ENCODE results near the gene ATP6V0B.

DNA sequence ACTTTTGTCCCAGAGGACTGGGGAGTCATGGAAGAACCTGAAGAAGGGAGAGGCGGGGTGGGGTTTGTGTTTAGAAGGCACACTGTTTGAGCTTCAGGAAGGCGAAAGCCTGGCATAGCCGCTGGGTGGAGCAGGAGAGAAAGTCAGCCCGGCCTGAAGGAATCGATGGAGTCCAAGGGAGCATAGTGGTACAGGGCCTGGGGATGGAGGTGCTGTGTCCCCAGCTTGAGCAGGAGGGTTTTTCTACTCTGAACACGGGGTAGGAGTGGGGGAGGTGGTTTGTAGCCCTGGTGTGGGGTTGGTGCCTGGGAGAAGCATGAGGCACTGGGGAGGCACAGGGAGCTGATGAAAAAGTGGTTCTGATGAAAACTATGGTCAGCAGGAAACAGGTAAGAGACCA lies 12.0 kb downstream of the ATP6V0B start:
- TF ChIP-seq, protein P1, sequence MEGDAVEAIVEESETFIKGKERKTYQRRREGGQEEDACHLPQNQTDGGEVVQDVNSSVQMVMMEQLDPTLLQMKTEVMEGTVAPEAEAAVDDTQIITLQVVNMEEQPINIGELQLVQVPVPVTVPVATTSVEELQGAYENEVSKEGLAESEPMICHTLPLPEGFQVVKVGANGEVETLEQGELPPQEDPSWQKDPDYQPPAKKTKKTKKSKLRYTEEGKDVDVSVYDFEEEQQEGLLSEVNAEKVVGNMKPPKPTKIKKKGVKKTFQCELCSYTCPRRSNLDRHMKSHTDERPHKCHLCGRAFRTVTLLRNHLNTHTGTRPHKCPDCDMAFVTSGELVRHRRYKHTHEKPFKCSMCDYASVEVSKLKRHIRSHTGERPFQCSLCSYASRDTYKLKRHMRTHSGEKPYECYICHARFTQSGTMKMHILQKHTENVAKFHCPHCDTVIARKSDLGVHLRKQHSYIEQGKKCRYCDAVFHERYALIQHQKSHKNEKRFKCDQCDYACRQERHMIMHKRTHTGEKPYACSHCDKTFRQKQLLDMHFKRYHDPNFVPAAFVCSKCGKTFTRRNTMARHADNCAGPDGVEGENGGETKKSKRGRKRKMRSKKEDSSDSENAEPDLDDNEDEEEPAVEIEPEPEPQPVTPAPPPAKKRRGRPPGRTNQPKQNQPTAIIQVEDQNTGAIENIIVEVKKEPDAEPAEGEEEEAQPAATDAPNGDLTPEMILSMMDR (IDR thresholded peaks at IDR 0.05): no peak
- TF ChIP-seq ZFX (IDR thresholded peaks at IDR 0.05; ENCODE audit: borderline replicate concordance): no peak

All from 22Rv1 (cell line).